Measurements from ENCODE around the gene PLP2. TPM values are rescaled to one million over a fixed set of nuclear protein-coding genes. Genes with fewer than 3 reads are reported as not detected.
A peak's percentile ranks its signal among the peaks of the same experiment; 100 is the strongest.

Gene PLP2
- total RNA-seq, 1 donor from 2014 or later: 67.0 TPM

GRCh38 chrX:49178537-49178936 lies 6.8 kb downstream of the PLP2 start:
- ATAC-seq: no peak
- DNase-seq (ENCODE audit: missing footprints): no peak
- intact Hi-C loops (cut with DNase I): no loop called here

- ATAC-seq (no peak), DNase-seq (ENCODE audit: missing footprints) (no peak)
- intact Hi-C loops (cut with DNase I): no loop called here
Measured at GRCh38 chrX:49179358-49179757, 7.7 kb downstream of the PLP2 start.

GRCh38 chrX:49183701-49184281 lies 12.1 kb downstream of the PLP2 start:
- ATAC-seq: no peak
- intact Hi-C loops (cut with DNase I): loop anchor here (2.0 to 5.0 kb wide), 2 partner anchors 17 to 381 kb away; partner anchors contain the start of gene HDAC6
- DNase-seq (ENCODE audit: missing footprints): no peak

- intact Hi-C loops (cut with DNase I): loop anchor here (2.0 to 5.0 kb wide), 2 partner anchors 18 to 382 kb away; partner anchors contain the start of gene HDAC6
- ATAC-seq: peak; percentile 88
- peak; percentile 88 for DNase-seq (ENCODE audit: missing footprints)
Measured at GRCh38 chrX:49184294-49185281, 12.9 kb downstream of the PLP2 start.

- ATAC-seq (peak; percentile 40), DNase-seq (ENCODE audit: missing footprints) (peak; percentile 93)
- intact Hi-C loops (cut with DNase I): no loop called here
Measured at GRCh38 chrX:49186125-49187027, 14.7 kb downstream of the PLP2 start, which contains the start of gene PRICKLE3. PRICKLE3 (minus strand) TSS chrX:49186373; CDS start chrX:49186297, 76 bp downstream.

- intact Hi-C loops (cut with DNase I): no loop called here
- ATAC-seq (no peak), DNase-seq (ENCODE audit: missing footprints) (peak; percentile 27)
Measured at GRCh38 chrX:49187028-49187394, 15.3 kb downstream of the PLP2 start.

- intact Hi-C loops (cut with DNase I): no loop called here
- DNase-seq (ENCODE audit: missing footprints) (peak; percentile 0), ATAC-seq (no peak)
Measured at GRCh38 chrX:49187526-49187925, 15.8 kb downstream of the PLP2 start.

- no peak for ATAC-seq
- peak; percentile 8 for DNase-seq (ENCODE audit: missing footprints)
- intact Hi-C loops (cut with DNase I): no loop called here
Measured at GRCh38 chrX:49188468-49189076, 16.9 kb downstream of the PLP2 start.

GRCh38 chrX:49189606-49190005 lies 17.9 kb downstream of the PLP2 start:
- ATAC-seq (no peak), DNase-seq (ENCODE audit: missing footprints) (no peak)
- intact Hi-C loops (cut with DNase I): no loop called here

- intact Hi-C loops (cut with DNase I): no loop called here
- DNase-seq (ENCODE audit: missing footprints) (peak; percentile 94), ATAC-seq (peak; percentile 94)
Measured at GRCh38 chrX:49190821-49191573, 19.3 kb downstream of the PLP2 start.

GRCh38 chrX:49191574-49192011 lies 19.9 kb downstream of the PLP2 start:
- no peak for DNase-seq (ENCODE audit: missing footprints)
- no peak for ATAC-seq
- intact Hi-C loops (cut with DNase I): no loop called here

- ATAC-seq (no peak), DNase-seq (ENCODE audit: missing footprints) (no peak)
- intact Hi-C loops (cut with DNase I): no loop called here
Measured at GRCh38 chrX:49192722-49193328, 21.1 kb downstream of the PLP2 start.

GRCh38 chrX:49193542-49193964 lies 21.9 kb downstream of the PLP2 start:
- ATAC-seq (no peak), DNase-seq (ENCODE audit: missing footprints) (no peak)
- intact Hi-C loops (cut with DNase I): no loop called here

GRCh38 chrX:49197543-49198087 lies 25.9 kb downstream of the PLP2 start:
- intact Hi-C loops (cut with DNase I): loop anchor here (5.0 kb wide), 1 partner anchor 35 kb away; the partner anchor contains the start of gene CACNA1F
- ATAC-seq: no peak
- DNase-seq (ENCODE audit: missing footprints): no peak

- intact Hi-C loops (cut with DNase I): loop anchor here (5.0 kb wide), 1 partner anchor 34 kb away; the partner anchor contains the start of gene CACNA1F
- DNase-seq (ENCODE audit: missing footprints): no peak
- ATAC-seq: no peak
Measured at GRCh38 chrX:49198540-49199314, 27.0 kb downstream of the PLP2 start.

- ATAC-seq: no peak
- DNase-seq (ENCODE audit: missing footprints): no peak
- intact Hi-C loops (cut with DNase I): loop anchor here (5.0 kb wide), 1 partner anchor 33 kb away; the partner anchor contains the start of gene CACNA1F
Measured at GRCh38 chrX:49199315-49199595, 27.6 kb downstream of the PLP2 start.
